Mucosa of rectum (tissue), 2 donors: ENCODE results near the gene VPS13D.
A peak's percentile ranks its signal among the peaks of the same experiment; 100 is the strongest.

Experiments
- H3K27ac ChIP-seq, 2 donors: one replicate each; pipeline ENCODE4 v1.7.0; 2013; ENCODE audit warnings: inconsistent platforms in 2 of 2, low read depth in 2 of 2, low read length in 2 of 2
- H3K27me3 ChIP-seq, 2 donors: one replicate each; pipeline ENCODE4 v1.7.0; 2013; ENCODE audit warnings: low read length in 2 of 2; ENCODE audit not compliant: control insufficient read depth in 2 of 2, insufficient read depth in 2 of 2
- H3K36me3 ChIP-seq, 2 donors: one replicate each; pipeline ENCODE4 v1.7.0; 2013; ENCODE audit warnings: low read length in 2 of 2; ENCODE audit not compliant: control insufficient read depth in 2 of 2, insufficient read depth in 2 of 2
- H3K4me1 ChIP-seq, 2 donors: one replicate each; pipeline ENCODE4 v1.7.0; 2013; ENCODE audit warnings: low read length in 2 of 2, mild to moderate bottlenecking in 1 of 2; ENCODE audit not compliant: control insufficient read depth in 2 of 2, insufficient read depth in 2 of 2
- H3K4me3 ChIP-seq, 2 donors: one replicate each; pipeline ENCODE4 v1.7.0; 2013; ENCODE audit warnings: low read length in 2 of 2
- H3K9ac ChIP-seq, 2 donors: one replicate each; pipeline ENCODE4 v1.7.0; 2013; ENCODE audit warnings: low read length in 2 of 2, low read depth in 1 of 2, mild to moderate bottlenecking in 1 of 2
- H3K9me3 ChIP-seq, 2 donors: one replicate each; pipeline ENCODE4 v1.7.0; 2013; ENCODE audit warnings: low read length in 2 of 2; ENCODE audit not compliant: control insufficient read depth in 2 of 2
- donor health status: healthy.
- donor health status: Normal muscosa, but diverticular disease.

The VPS13D gene

GRCh38 chr1:12229386-12229834 lies 420 bp upstream of the VPS13D start:
- H3K4me3 ChIP-seq = no peak overlapping the region
- no peaks in the 10 kb centered on the region for H3K27me3 ChIP-seq
- H3K27ac ChIP-seq = no peak overlapping the region
- no peaks in the 10 kb centered on the region for H3K9me3 ChIP-seq
- no peak overlapping the region for H3K9ac ChIP-seq
- peaks cover under 1 to 4% of the 10 kb centered on the region in 2 donors for H3K36me3 ChIP-seq
- H3K4me1 ChIP-seq = peaks cover 8 to 10% of the 10 kb centered on the region in 2 donors

DNA sequence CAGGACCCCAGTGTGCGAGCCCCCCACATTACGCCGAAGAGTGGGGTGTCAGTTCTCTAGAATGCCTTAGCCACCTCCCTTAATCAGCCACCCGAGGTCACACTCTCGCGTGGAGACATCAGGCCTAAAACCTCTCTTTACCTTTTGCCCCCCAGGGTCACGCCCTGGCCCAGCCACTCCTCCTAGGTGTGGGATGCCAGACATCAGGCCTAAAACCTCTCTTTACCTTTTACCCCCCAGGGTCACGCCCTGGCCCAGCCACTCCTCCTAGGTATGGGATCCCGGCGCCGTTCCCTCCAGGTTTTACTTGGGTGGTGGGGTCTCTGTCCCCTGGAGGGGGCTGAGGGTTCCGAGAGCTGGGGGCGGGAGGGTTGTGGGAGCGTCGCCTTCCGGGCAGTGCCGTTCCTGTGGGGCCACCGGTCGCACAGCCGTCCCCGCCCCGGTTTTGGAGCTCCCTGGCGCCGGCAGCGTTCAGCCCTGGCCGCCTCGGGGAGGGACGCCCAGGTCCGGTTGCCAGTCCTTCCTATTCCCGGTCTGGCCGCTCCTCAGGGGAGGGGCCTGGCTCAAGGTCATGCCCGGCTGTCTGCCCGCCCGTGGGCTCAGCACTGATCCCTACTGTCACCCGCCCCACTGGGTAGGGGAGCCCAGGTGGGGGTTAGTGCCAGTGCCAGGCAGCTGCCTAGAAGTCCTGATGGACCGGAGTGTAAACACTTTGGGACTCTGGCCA lies 882 bp downstream of the VPS13D start:
- H3K27ac ChIP-seq = peak overlapping the region; percentile 84 to 89
- peaks cover 8 to 12% of the 10 kb centered on the region in 2 donors for H3K36me3 ChIP-seq
- no peaks in the 10 kb centered on the region for H3K27me3 ChIP-seq
- H3K4me1 ChIP-seq = peaks cover 8 to 10% of the 10 kb centered on the region in 2 donors
- peak overlapping the region; percentile 79 to 95 for H3K9ac ChIP-seq
- no peaks in the 10 kb centered on the region for H3K9me3 ChIP-seq
- H3K4me3 ChIP-seq = peak overlapping the region; percentile 74 to 92

GRCh38 chr1:12231276-12231595 lies 1.4 kb downstream of the VPS13D start:
- Histone ChIP-seq H3K27me3 (no peaks in the 10 kb centered on the region), H3K4me1 (peaks cover 8 to 10% of the 10 kb centered on the region in 2 donors), H3K9me3 (no peaks in the 10 kb centered on the region), H3K4me3 (peak overlapping the region; percentile 74 to 92), H3K27ac (peak overlapping the region; percentile 84 to 89), H3K36me3 (peaks cover 13 to 17% of the 10 kb centered on the region in 2 donors), H3K9ac (peak overlapping the region; percentile 79 to 95)

GRCh38 chr1:12232221-12232620 lies 2.4 kb downstream of the VPS13D start:
- Histone ChIP-seq H3K9ac (no peak overlapping the region), H3K27ac (no peak overlapping the region)

GRCh38 chr1:12244078-12244477 lies 14.2 kb downstream of the VPS13D start:
- Histone ChIP-seq H3K27ac (no peak overlapping the region), H3K27me3 (no peaks in the 10 kb centered on the region), H3K9ac (no peak overlapping the region), H3K9me3 (no peaks in the 10 kb centered on the region), H3K36me3 (peaks cover 46 to 48% of the 10 kb centered on the region in 2 donors), H3K4me1 (no peaks in the 10 kb centered on the region), H3K4me3 (no peak overlapping the region)

More at GRCh38 chr1:12232221-12232620, 2.4 kb downstream of the VPS13D start:
- peaks cover 8 to 10% of the 10 kb centered on the region in 2 donors for H3K4me1 ChIP-seq
- H3K27me3 ChIP-seq = no peaks in the 10 kb centered on the region
- peaks cover 13 to 19% of the 10 kb centered on the region in 2 donors for H3K36me3 ChIP-seq
- no peak overlapping the region for H3K4me3 ChIP-seq
- no peaks in the 10 kb centered on the region for H3K9me3 ChIP-seq

DNA sequence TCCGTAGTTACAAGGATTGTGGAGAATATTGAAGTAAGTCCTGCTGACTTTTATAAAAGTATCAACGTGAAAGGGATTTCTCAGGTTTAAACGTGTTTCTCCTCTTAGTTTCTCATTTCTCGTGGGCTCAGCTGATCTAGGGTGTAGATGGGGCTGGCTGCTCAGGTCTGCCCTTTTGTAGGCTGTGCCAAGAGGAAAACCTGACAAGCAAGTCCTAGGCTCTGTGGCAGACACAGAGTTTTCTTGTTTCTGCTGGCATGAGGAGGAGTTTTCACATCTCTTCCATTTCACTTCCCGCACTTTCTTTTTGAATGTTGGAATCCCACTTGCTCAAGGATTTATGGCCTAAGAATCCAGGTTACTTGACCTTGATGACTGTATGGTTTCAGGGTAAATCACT lies 14.8 kb downstream of the VPS13D start:
- Histone ChIP-seq H3K36me3 (peaks cover 51 to 53% of the 10 kb centered on the region in 2 donors), H3K9me3 (no peaks in the 10 kb centered on the region), H3K4me1 (no peaks in the 10 kb centered on the region), H3K27ac (no peak overlapping the region), H3K9ac (no peak overlapping the region), H3K4me3 (no peak overlapping the region), H3K27me3 (no peaks in the 10 kb centered on the region)

DNA sequence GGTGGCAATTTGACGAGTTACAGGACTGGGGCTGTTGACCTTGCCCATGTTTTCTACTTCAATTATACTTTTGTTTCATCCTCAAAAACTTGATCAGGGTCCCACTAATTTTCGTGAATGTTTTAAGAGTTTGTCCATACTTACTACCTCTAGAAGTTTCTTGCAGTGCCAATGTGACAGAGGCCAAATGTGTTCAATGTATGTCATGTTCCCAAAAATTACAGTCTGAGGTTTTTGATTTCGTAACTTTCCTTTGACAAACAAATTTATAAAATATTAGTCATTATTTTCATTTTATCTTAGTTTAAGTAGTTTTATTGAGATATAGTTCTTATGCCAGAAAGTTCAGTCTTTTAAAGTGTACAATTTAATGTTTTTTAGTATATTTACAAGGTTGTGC lies 15.3 kb downstream of the VPS13D start:
- Histone ChIP-seq H3K9me3 (no peaks in the 10 kb centered on the region), H3K27ac (no peak overlapping the region), H3K4me1 (no peaks in the 10 kb centered on the region), H3K9ac (no peak overlapping the region), H3K4me3 (no peak overlapping the region), H3K36me3 (peaks cover 56 to 59% of the 10 kb centered on the region in 2 donors), H3K27me3 (no peaks in the 10 kb centered on the region)

GRCh38 chr1:12245733-12246132 lies 15.9 kb downstream of the VPS13D start:
- no peak overlapping the region for H3K4me3 ChIP-seq
- no peak overlapping the region for H3K9ac ChIP-seq
- H3K36me3 ChIP-seq = peaks cover 62 to 65% of the 10 kb centered on the region in 2 donors
- no peak overlapping the region for H3K27ac ChIP-seq
- H3K9me3 ChIP-seq = no peaks in the 10 kb centered on the region
- no peaks in the 10 kb centered on the region for H3K4me1 ChIP-seq
- H3K27me3 ChIP-seq = no peaks in the 10 kb centered on the region

DNA sequence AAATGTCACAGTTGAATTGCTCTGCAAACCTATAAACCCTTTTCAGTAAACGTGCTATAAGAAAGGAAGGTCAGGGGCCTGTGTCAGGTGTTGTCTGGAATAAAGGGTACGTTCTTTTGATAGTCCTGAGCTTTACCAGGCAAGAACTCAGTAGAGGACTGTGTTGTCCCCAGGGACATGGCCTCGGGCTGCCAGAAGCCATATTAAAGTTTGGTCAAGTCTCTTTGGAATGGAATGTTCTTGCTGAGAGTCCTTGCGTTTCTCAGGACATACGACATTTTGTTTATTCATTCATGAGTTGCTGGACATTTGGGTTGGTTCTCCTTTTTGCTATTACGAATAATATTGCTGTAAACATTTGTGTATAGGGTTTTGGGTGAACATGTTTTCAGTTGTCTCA lies 16.8 kb downstream of the VPS13D start:
- no peaks in the 10 kb centered on the region for H3K9me3 ChIP-seq
- H3K4me3 ChIP-seq = no peak overlapping the region
- peaks cover 69 to 70% of the 10 kb centered on the region in 2 donors for H3K36me3 ChIP-seq

DNA sequence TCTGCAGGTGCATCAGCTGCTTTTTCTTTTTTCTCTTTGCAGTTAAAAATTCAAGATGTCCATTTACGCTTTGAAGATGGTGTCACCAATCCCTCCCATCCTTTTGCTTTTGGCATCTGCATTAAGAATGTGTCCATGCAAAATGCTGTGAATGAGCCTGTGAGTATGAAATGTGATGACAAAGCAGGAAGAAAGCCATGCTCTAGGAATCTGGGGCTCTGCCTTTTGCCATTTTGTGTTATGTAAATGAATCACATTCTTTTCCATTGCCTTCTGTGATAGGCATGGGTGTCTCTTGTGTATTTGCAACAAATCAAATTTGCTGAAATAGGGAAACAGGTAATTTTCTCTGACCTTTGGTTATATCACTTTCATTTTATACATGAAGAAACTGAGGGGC lies 19.4 kb downstream of the VPS13D start:
- H3K27me3 ChIP-seq = no peaks in the 10 kb centered on the region
- H3K4me3 ChIP-seq = no peak overlapping the region
- no peak overlapping the region for H3K9ac ChIP-seq
- no peaks in the 10 kb centered on the region for H3K9me3 ChIP-seq
- no peak overlapping the region for H3K27ac ChIP-seq
- peaks cover 67 to 76% of the 10 kb centered on the region in 2 donors for H3K36me3 ChIP-seq
- H3K4me1 ChIP-seq = no peaks in the 10 kb centered on the region

More for the DNA sequence above, 16.8 kb downstream of the VPS13D start:
- H3K27ac ChIP-seq = no peak overlapping the region
- H3K4me1 ChIP-seq = no peaks in the 10 kb centered on the region
- H3K27me3 ChIP-seq = no peaks in the 10 kb centered on the region
- H3K9ac ChIP-seq = no peak overlapping the region
